Measurements from ENCODE around the gene L3MBTL2. TPM values are rescaled to one million over a fixed set of nuclear protein-coding genes. Genes with fewer than 3 reads are reported as not detected.

L3MBTL2 gene
- 10 to 100 TPM in 3 of 4 donors, 1 to 10 TPM in 1; 8.9 to 19.1 (median 16.0) TPM for total RNA-seq

GRCh38 chr22:41204992-41205900, at the start of gene L3MBTL2:
Gene L3MBTL2, plus strand, starts transcription at chr22:41205312. Its CDS starts 51 bp downstream, at chr22:41205363.
- ATAC-seq (ENCODE audit: low FRiP score): peak; percentile 100
- TF ChIP-seq, protein P1, sequence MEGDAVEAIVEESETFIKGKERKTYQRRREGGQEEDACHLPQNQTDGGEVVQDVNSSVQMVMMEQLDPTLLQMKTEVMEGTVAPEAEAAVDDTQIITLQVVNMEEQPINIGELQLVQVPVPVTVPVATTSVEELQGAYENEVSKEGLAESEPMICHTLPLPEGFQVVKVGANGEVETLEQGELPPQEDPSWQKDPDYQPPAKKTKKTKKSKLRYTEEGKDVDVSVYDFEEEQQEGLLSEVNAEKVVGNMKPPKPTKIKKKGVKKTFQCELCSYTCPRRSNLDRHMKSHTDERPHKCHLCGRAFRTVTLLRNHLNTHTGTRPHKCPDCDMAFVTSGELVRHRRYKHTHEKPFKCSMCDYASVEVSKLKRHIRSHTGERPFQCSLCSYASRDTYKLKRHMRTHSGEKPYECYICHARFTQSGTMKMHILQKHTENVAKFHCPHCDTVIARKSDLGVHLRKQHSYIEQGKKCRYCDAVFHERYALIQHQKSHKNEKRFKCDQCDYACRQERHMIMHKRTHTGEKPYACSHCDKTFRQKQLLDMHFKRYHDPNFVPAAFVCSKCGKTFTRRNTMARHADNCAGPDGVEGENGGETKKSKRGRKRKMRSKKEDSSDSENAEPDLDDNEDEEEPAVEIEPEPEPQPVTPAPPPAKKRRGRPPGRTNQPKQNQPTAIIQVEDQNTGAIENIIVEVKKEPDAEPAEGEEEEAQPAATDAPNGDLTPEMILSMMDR (IDR thresholded peaks at IDR 0.05): no peak
- peak; percentile 98 for DNase-seq (ENCODE audit: low spot score)

DNA sequence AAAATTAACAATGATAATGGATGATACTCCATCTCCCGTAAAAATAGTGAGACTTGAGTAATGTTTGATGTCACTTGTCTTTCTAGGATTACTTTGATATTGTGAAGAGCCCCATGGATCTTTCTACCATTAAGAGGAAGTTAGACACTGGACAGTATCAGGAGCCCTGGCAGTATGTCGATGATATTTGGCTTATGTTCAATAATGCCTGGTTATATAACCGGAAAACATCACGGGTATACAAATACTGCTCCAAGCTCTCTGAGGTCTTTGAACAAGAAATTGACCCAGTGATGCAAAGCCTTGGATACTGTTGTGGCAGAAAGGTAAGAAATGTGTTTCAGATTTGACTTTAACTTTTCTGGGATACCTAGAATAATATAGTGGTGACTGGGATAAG, 48.0 kb upstream of the L3MBTL2 start:
- no peak for DNase-seq (ENCODE audit: low spot score)
- no peak for ATAC-seq (ENCODE audit: low FRiP score)
- TF ChIP-seq, protein P1 (IDR thresholded peaks at IDR 0.05): no peak

DNA sequence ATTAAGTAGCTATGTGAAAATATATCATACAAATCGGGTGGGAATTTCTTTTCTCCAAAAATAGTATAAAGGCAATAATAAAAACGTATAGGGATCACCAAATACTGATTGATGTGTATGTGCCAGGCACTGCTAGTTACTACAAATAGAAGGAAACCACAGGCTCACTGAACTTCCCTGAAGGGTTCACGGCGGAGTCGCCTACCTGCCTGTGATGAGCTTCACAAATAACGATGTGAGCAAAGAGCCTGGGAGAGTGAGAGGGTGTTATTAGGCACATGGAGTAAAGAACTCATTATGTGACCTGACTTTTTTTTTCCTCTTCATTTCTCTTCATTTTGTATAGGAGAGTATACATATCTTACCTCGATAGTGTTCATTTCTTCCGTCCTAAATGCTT, 36.0 kb upstream of the L3MBTL2 start:
- no peak for ATAC-seq (ENCODE audit: low FRiP score)
- DNase-seq (ENCODE audit: low spot score): no peak
- TF ChIP-seq, protein P1 (IDR thresholded peaks at IDR 0.05): no peak

- TF ChIP-seq, protein P1 (IDR thresholded peaks at IDR 0.05): no peak
- DNase-seq (ENCODE audit: low spot score) (no peak), ATAC-seq (ENCODE audit: low FRiP score) (no peak)
Observed at GRCh38 chr22:41171996-41172395, 33.1 kb upstream of the L3MBTL2 start.

DNA sequence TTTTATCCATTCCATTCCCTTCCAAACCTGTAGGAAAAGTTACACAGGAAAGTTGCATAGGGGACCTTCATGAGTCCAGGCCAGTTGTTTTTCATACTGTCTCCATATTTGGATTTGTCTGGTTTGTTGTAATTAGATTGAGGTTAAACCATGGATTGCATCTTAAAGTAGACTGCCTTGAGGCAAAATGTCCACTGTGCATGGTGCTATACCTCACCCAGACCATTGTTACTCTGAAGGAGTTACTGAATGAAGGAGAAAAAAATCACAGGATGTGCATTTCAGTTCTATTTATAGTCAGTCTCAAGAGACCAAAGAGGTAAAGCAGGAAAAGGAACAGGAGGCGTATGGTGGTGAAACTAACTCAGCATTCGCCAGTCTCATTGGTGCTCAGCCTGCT, 29.6 kb upstream of the L3MBTL2 start:
- DNase-seq (ENCODE audit: low spot score): no peak
- ATAC-seq (ENCODE audit: low FRiP score): no peak
- TF ChIP-seq, protein P1 (IDR thresholded peaks at IDR 0.05): no peak

DNA sequence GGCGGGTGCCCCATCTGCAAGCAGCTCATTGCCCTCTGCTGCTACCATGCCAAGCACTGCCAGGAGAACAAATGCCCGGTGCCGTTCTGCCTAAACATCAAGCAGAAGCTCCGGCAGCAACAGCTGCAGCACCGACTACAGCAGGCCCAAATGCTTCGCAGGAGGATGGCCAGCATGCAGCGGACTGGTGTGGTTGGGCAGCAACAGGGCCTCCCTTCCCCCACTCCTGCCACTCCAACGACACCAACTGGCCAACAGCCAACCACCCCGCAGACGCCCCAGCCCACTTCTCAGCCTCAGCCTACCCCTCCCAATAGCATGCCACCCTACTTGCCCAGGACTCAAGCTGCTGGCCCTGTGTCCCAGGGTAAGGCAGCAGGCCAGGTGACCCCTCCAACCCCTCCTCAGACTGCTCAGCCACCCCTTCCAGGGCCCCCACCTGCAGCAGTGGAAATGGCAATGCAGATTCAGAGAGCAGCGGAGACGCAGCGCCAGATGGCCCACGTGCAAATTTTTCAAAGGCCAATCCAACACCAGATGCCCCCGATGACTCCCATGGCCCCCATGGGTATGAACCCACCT, 28.0 kb upstream of the L3MBTL2 start:
- DNase-seq (ENCODE audit: low spot score): no peak
- TF ChIP-seq, protein P1 (IDR thresholded peaks at IDR 0.05): no peak
- ATAC-seq (ENCODE audit: low FRiP score): no peak

All from omental fat pad (tissue), 4 donors.